Activated CD4-positive, alpha-beta memory T cell treated with anti-CD3 and anti-CD28 coated beads, Interleukin-2, amount 10 ng/mL, durations not matched to agents 7 days and 5 days (primary cell): ENCODE results near the gene GPC6. TPM values are rescaled to one million over a fixed set of nuclear protein-coding genes. Genes with fewer than 3 reads are reported as not detected.

Experiments used
- CTCF ChIA-PET: fragments of 350-600 bp; sonication (Branson Sonifier 250); formaldehyde crosslinking; loops from one replicate; lab custom pipeline; 2021; ENCODE audit warnings: antibody characterized with exemption, inconsistent platforms; lab: Charles Lee
- POLR2A ChIA-PET: fragments of 350-600 bp; sonication (Branson Sonifier 250); formaldehyde crosslinking; loops from one replicate; lab custom pipeline; 2021; ENCODE audit warnings: antibody characterized with exemption; lab: Charles Lee
- DNase-seq: peaks from one replicate; pipeline ENCODE4 v3.0.0-alpha.2; 2020
- H3K27ac Mint-ChIP-seq: one replicate; pipeline ENCODE4 v1.8.0; 2021; ENCODE audit warnings: mild to moderate bottlenecking, mixed read lengths
- H3K27me3 Mint-ChIP-seq: one replicate; pipeline ENCODE4 v1.8.0; 2021; ENCODE audit warnings: mixed read lengths
- H3K36me3 Mint-ChIP-seq: one replicate; pipeline ENCODE4 v1.8.0; 2021; ENCODE audit warnings: low read depth, mixed read lengths
- H3K4me1 Mint-ChIP-seq: one replicate; pipeline ENCODE4 v1.8.0; 2021; ENCODE audit warnings: mixed read lengths
- H3K4me3 Mint-ChIP-seq: one replicate; pipeline ENCODE4 v1.8.0; 2021; ENCODE audit warnings: mild to moderate bottlenecking, mixed read lengths
- H3K9me3 Mint-ChIP-seq: one replicate; pipeline ENCODE4 v1.8.0; 2021; ENCODE audit warnings: mixed read lengths
- total RNA-seq, 2 experiments: library from RNA; stranded (reverse); gene quantifications; one replicate each; pipeline ENCODE4 v1.2.3, GENCODE V29; 2021

GPC6 gene
- total RNA-seq, 2 experiments from 2014 or later = not detected

GRCh38 chr13:93352616-93353015 lies 126.0 kb downstream of the GPC6 start:
- Mint-ChIP-seq H3K4me1 (no peaks in the 10 kb centered on the region), H3K36me3 (no peaks in the 10 kb centered on the region), H3K9me3 (no peaks in the 10 kb centered on the region), H3K27me3 (no peaks in the 10 kb centered on the region), H3K4me3 (no peak overlapping the region), H3K27ac (no peak overlapping the region)
- POLR2A ChIA-PET = no interaction called here
- CTCF ChIA-PET = no interaction called here
- DNase-seq = no peak

- Mint-ChIP-seq H3K4me3 (no peak overlapping the region), H3K36me3 (no peaks in the 10 kb centered on the region), H3K9me3 (no peaks in the 10 kb centered on the region), H3K4me1 (no peaks in the 10 kb centered on the region), H3K27me3 (no peaks in the 10 kb centered on the region), H3K27ac (no peak overlapping the region)
- no peak for DNase-seq
- CTCF ChIA-PET = no interaction called here
- POLR2A ChIA-PET = no interaction called here
Observed at GRCh38 chr13:93355094-93355493, 128.5 kb downstream of the GPC6 start.

- DNase-seq = no peak
- no peaks in the 10 kb centered on the region for H3K9me3 Mint-ChIP-seq
- CTCF ChIA-PET = no interaction called here
- H3K4me1 Mint-ChIP-seq = no peaks in the 10 kb centered on the region
- H3K27me3 Mint-ChIP-seq = no peaks in the 10 kb centered on the region
- POLR2A ChIA-PET = no interaction called here
- no peak overlapping the region for H3K27ac Mint-ChIP-seq
- H3K36me3 Mint-ChIP-seq = no peaks in the 10 kb centered on the region
- H3K4me3 Mint-ChIP-seq = no peak overlapping the region
Observed at GRCh38 chr13:93356469-93356868, 129.9 kb downstream of the GPC6 start.

GRCh38 chr13:93360021-93360420 lies 133.4 kb downstream of the GPC6 start:
- no peaks in the 10 kb centered on the region for H3K27me3 Mint-ChIP-seq
- H3K4me3 Mint-ChIP-seq = no peak overlapping the region
- no peak for DNase-seq
- ChIA-PET POLR2A (no interaction called here), CTCF (no interaction called here)
- no peak overlapping the region for H3K27ac Mint-ChIP-seq
- H3K4me1 Mint-ChIP-seq = no peaks in the 10 kb centered on the region
- no peaks in the 10 kb centered on the region for H3K9me3 Mint-ChIP-seq
- no peaks in the 10 kb centered on the region for H3K36me3 Mint-ChIP-seq

- POLR2A ChIA-PET = no interaction called here
- Mint-ChIP-seq H3K36me3 (no peaks in the 10 kb centered on the region), H3K4me1 (no peaks in the 10 kb centered on the region), H3K27me3 (no peaks in the 10 kb centered on the region), H3K27ac (no peak overlapping the region), H3K9me3 (no peaks in the 10 kb centered on the region), H3K4me3 (no peak overlapping the region)
- no peak for DNase-seq
- CTCF ChIA-PET = no interaction called here
Observed at GRCh38 chr13:93361703-93362102, 135.1 kb downstream of the GPC6 start.

- DNase-seq = no peak
- ChIA-PET CTCF (no interaction called here), POLR2A (no interaction called here)
- H3K4me3 Mint-ChIP-seq = no peak overlapping the region
- H3K27me3 Mint-ChIP-seq = no peaks in the 10 kb centered on the region
- no peaks in the 10 kb centered on the region for H3K9me3 Mint-ChIP-seq
- no peak overlapping the region for H3K27ac Mint-ChIP-seq
- no peaks in the 10 kb centered on the region for H3K36me3 Mint-ChIP-seq
- no peaks in the 10 kb centered on the region for H3K4me1 Mint-ChIP-seq
Observed at GRCh38 chr13:93364166-93364565, 137.6 kb downstream of the GPC6 start.

- Mint-ChIP-seq H3K27ac (no peak overlapping the region), H3K27me3 (no peaks in the 10 kb centered on the region), H3K4me1 (no peaks in the 10 kb centered on the region), H3K9me3 (no peaks in the 10 kb centered on the region), H3K36me3 (no peaks in the 10 kb centered on the region), H3K4me3 (no peak overlapping the region)
- CTCF ChIA-PET = no interaction called here
- no peak for DNase-seq
- POLR2A ChIA-PET = no interaction called here
Observed at GRCh38 chr13:93368296-93368695, 141.7 kb downstream of the GPC6 start.

- Mint-ChIP-seq H3K27ac (no peak overlapping the region), H3K9me3 (no peaks in the 10 kb centered on the region), H3K36me3 (no peaks in the 10 kb centered on the region), H3K4me1 (no peaks in the 10 kb centered on the region), H3K4me3 (no peak overlapping the region), H3K27me3 (no peaks in the 10 kb centered on the region)
- ChIA-PET CTCF (no interaction called here), POLR2A (no interaction called here)
- no peak for DNase-seq
Observed at GRCh38 chr13:93368718-93369117, 142.1 kb downstream of the GPC6 start.

- H3K4me1 Mint-ChIP-seq = no peaks in the 10 kb centered on the region
- H3K27me3 Mint-ChIP-seq = no peaks in the 10 kb centered on the region
- CTCF ChIA-PET = interaction anchor here (0.6 kb wide), 1 partner anchor 310 kb away, joined by 3 read pairs; no protein-coding TSS in a partner anchor
- no peaks in the 10 kb centered on the region for H3K36me3 Mint-ChIP-seq
- no peaks in the 10 kb centered on the region for H3K9me3 Mint-ChIP-seq
- no peak overlapping the region for H3K27ac Mint-ChIP-seq
- POLR2A ChIA-PET = no interaction called here
- DNase-seq = no peak
- no peak overlapping the region for H3K4me3 Mint-ChIP-seq
Observed at GRCh38 chr13:93372856-93373255, 146.2 kb downstream of the GPC6 start.

- Mint-ChIP-seq H3K4me3 (no peak overlapping the region), H3K4me1 (no peaks in the 10 kb centered on the region), H3K27me3 (no peaks in the 10 kb centered on the region), H3K9me3 (no peaks in the 10 kb centered on the region), H3K27ac (no peak overlapping the region), H3K36me3 (no peaks in the 10 kb centered on the region)
- ChIA-PET CTCF (no interaction called here), POLR2A (no interaction called here)
- no peak for DNase-seq
Observed at GRCh38 chr13:93375491-93375890, 148.9 kb downstream of the GPC6 start.

GRCh38 chr13:93377196-93377595 lies 150.6 kb downstream of the GPC6 start:
- no peak for DNase-seq
- no peaks in the 10 kb centered on the region for H3K36me3 Mint-ChIP-seq
- H3K4me1 Mint-ChIP-seq = no peaks in the 10 kb centered on the region
- H3K9me3 Mint-ChIP-seq = no peaks in the 10 kb centered on the region
- no peaks in the 10 kb centered on the region for H3K27me3 Mint-ChIP-seq
- H3K4me3 Mint-ChIP-seq = no peak overlapping the region
- CTCF ChIA-PET = no interaction called here
- H3K27ac Mint-ChIP-seq = no peak overlapping the region
- POLR2A ChIA-PET = no interaction called here

- POLR2A ChIA-PET = no interaction called here
- Mint-ChIP-seq H3K4me1 (no peaks in the 10 kb centered on the region), H3K27ac (no peak overlapping the region), H3K27me3 (no peaks in the 10 kb centered on the region), H3K4me3 (no peak overlapping the region), H3K36me3 (no peaks in the 10 kb centered on the region), H3K9me3 (no peaks in the 10 kb centered on the region)
- CTCF ChIA-PET = no interaction called here
- DNase-seq = no peak
Observed at GRCh38 chr13:93378184-93378583, 151.6 kb downstream of the GPC6 start.

- Mint-ChIP-seq H3K9me3 (no peaks in the 10 kb centered on the region), H3K27me3 (no peaks in the 10 kb centered on the region), H3K36me3 (no peaks in the 10 kb centered on the region), H3K27ac (no peak overlapping the region), H3K4me3 (no peak overlapping the region), H3K4me1 (no peaks in the 10 kb centered on the region)
- DNase-seq = no peak
- ChIA-PET CTCF (no interaction called here), POLR2A (no interaction called here)
Observed at GRCh38 chr13:93386116-93386515, 159.5 kb downstream of the GPC6 start.

GRCh38 chr13:93388701-93389100 lies 162.1 kb downstream of the GPC6 start:
- Mint-ChIP-seq H3K4me3 (no peak overlapping the region), H3K4me1 (no peaks in the 10 kb centered on the region), H3K9me3 (no peaks in the 10 kb centered on the region), H3K27ac (no peak overlapping the region), H3K36me3 (no peaks in the 10 kb centered on the region), H3K27me3 (no peaks in the 10 kb centered on the region)
- CTCF ChIA-PET = no interaction called here
- no peak for DNase-seq
- POLR2A ChIA-PET = no interaction called here

- no peaks in the 10 kb centered on the region for H3K36me3 Mint-ChIP-seq
- H3K27me3 Mint-ChIP-seq = no peaks in the 10 kb centered on the region
- H3K9me3 Mint-ChIP-seq = no peaks in the 10 kb centered on the region
- no peak overlapping the region for H3K27ac Mint-ChIP-seq
- no peak for DNase-seq
- no peak overlapping the region for H3K4me3 Mint-ChIP-seq
- ChIA-PET CTCF (no interaction called here), POLR2A (no interaction called here)
- no peaks in the 10 kb centered on the region for H3K4me1 Mint-ChIP-seq
Observed at GRCh38 chr13:93397619-93398018, 171.0 kb downstream of the GPC6 start.
